Peyer's patch (tissue), 4 donors: Measurements from ENCODE around the gene EDIL3. TPM values are rescaled to one million over a fixed set of nuclear protein-coding genes. Genes with fewer than 3 reads are reported as not detected.

Source experiments
- DNase-seq, 3 donors: peaks; one replicate each; pipeline ENCODE4 v3.0.0-alpha.2; 2017 to 2019
- H3K27ac ChIP-seq, 4 donors: fragments of 200-600 bp; sonication (generic); one replicate each; pipeline ENCODE4 v1.5.1; 2016 to 2019
- H3K27me3 ChIP-seq, 2 donors: fragments of 200-600 bp; sonication (generic); one replicate each; pipeline ENCODE4 v1.5.1; 2019
- H3K36me3 ChIP-seq, 3 donors: fragments of 200-600 bp; sonication (generic); one replicate each; pipeline ENCODE4 v1.5.1; 2016 to 2019
- H3K4me1 ChIP-seq, 4 donors: fragments of 200-600 bp; sonication (generic); one replicate each; pipeline ENCODE4 v1.5.1; 2016 to 2019
- H3K4me3 ChIP-seq, 4 donors: fragments of 200-600 bp; sonication (generic); 1 replicate in 3 of 4; 2 replicates in 1 of 4; pipeline ENCODE4 v1.5.1; 2016 to 2019; ENCODE audit warnings: mild to moderate bottlenecking in 1 of 4
- H3K9me3 ChIP-seq, 4 donors: fragments of 200-600 bp; sonication (generic); one replicate each; pipeline ENCODE4 v1.5.1; 2016 to 2019; ENCODE audit warnings: mild to moderate bottlenecking in 1 of 4
- CTCF ChIP-seq, 6 experiments: fragments of 450-650 bp in 4 of 6; fragments of 200-600 bp in 2 of 6; sonication (generic) in 1 of 6; IDR thresholded peaks; one replicate each; pipeline ENCODE4 v1.5.1; 2017 to 2019; ENCODE audit warnings: antibody characterized with exemption in 6 of 6, mild to moderate bottlenecking in 3 of 6, moderate library complexity in 1 of 6
- POLR2A ChIP-seq, 2 donors: fragments of 450-650 bp; IDR thresholded peaks; one replicate each; pipeline ENCODE4 v1.5.1; 2017; ENCODE audit warnings: antibody characterized with exemption in 2 of 2, mild to moderate bottlenecking in 2 of 2, moderate library complexity in 2 of 2
- total RNA-seq, 4 donors: library from RNA; depleted of rRNA; stranded (reverse); fragments of >200 nt; gene quantifications; one replicate each; pipeline ENCODE4 v1.1.0, GENCODE V29; 2016

The EDIL3 gene
- total RNA-seq, 4 donors from 2014 or later, result 6.0 to 18.2 (median 6.4) TPM

- no peaks in the 10 kb centered on the region for H3K36me3 ChIP-seq
- no peak for DNase-seq
- no peak overlapping the region for H3K4me3 ChIP-seq
- no peak overlapping the region for H3K27ac ChIP-seq
- no peaks in the 10 kb centered on the region for H3K4me1 ChIP-seq
- no peaks in the 10 kb centered on the region for H3K9me3 ChIP-seq
- no peaks in the 10 kb centered on the region for H3K27me3 ChIP-seq
- TF ChIP-seq POLR2A (IDR thresholded peaks at IDR 0.05), result no peak
- TF ChIP-seq CTCF (IDR thresholded peaks at IDR 0.05), result no peak
These were observed 35.1 kb upstream of the EDIL3 start for GRCh38 chr5:84419742-84420141.

GRCh38 chr5:84411832-84412605, 27.3 kb upstream of the EDIL3 start:
- H3K9me3 ChIP-seq, result no peaks in the 10 kb centered on the region
- no peak for DNase-seq

GRCh38 chr5:84406111-84406510, 21.4 kb upstream of the EDIL3 start:
- no peaks in the 10 kb centered on the region for H3K4me1 ChIP-seq
- H3K36me3 ChIP-seq, result no peaks in the 10 kb centered on the region
- no peak for DNase-seq
- no peak for TF ChIP-seq CTCF (IDR thresholded peaks at IDR 0.05)
- TF ChIP-seq POLR2A (IDR thresholded peaks at IDR 0.05), result no peak
- H3K4me3 ChIP-seq, result no peak overlapping the region
- H3K27me3 ChIP-seq, result no peaks in the 10 kb centered on the region
- no peaks in the 10 kb centered on the region for H3K9me3 ChIP-seq
- no peak overlapping the region for H3K27ac ChIP-seq

More at GRCh38 chr5:84411832-84412605, 27.3 kb upstream of the EDIL3 start:
- no peak overlapping the region for H3K27ac ChIP-seq
- H3K4me1 ChIP-seq, result no peaks in the 10 kb centered on the region
- no peak overlapping the region for H3K4me3 ChIP-seq
- H3K36me3 ChIP-seq, result no peaks in the 10 kb centered on the region
- H3K27me3 ChIP-seq, result no peaks in the 10 kb centered on the region
- TF ChIP-seq POLR2A (IDR thresholded peaks at IDR 0.05) (no peak), CTCF (IDR thresholded peaks at IDR 0.05) (no peak)

GRCh38 chr5:84403773-84404172, 19.1 kb upstream of the EDIL3 start:
- Histone ChIP-seq H3K27me3 (no peaks in the 10 kb centered on the region), H3K9me3 (no peaks in the 10 kb centered on the region)
- no peak for DNase-seq

GRCh38 chr5:84397385-84397784, 12.7 kb upstream of the EDIL3 start:
- no peak for DNase-seq
- no peak for TF ChIP-seq POLR2A (IDR thresholded peaks at IDR 0.05)
- TF ChIP-seq CTCF (IDR thresholded peaks at IDR 0.05), result no peak
- no peaks in the 10 kb centered on the region for H3K27me3 ChIP-seq
- no peaks in the 10 kb centered on the region for H3K4me1 ChIP-seq
- H3K4me3 ChIP-seq, result no peak overlapping the region
- H3K36me3 ChIP-seq, result no peaks in the 10 kb centered on the region
- no peaks in the 10 kb centered on the region for H3K9me3 ChIP-seq
- H3K27ac ChIP-seq, result no peak overlapping the region

More at GRCh38 chr5:84403773-84404172, 19.1 kb upstream of the EDIL3 start:
- H3K36me3 ChIP-seq, result no peaks in the 10 kb centered on the region
- H3K4me1 ChIP-seq, result no peaks in the 10 kb centered on the region
- H3K4me3 ChIP-seq, result no peak overlapping the region
- no peak overlapping the region for H3K27ac ChIP-seq
- TF ChIP-seq POLR2A (IDR thresholded peaks at IDR 0.05) (no peak), CTCF (IDR thresholded peaks at IDR 0.05) (no peak)
